ENCODE results near the gene APCDD1L. TPM values are rescaled to one million over a fixed set of nuclear protein-coding genes. Genes with fewer than 3 reads are reported as not detected.

The APCDD1L gene
- total RNA-seq = 1.5 and 11.0 TPM in 2 replicates

GRCh38 chr20:58515233-58516212, at the start of gene APCDD1L:
Gene APCDD1L (minus strand): TSS chr20:58515399. CDS start chr20:58514707, 692 bp downstream.

Other genes starting within 250 kb of the APCDD1L start
- 18.6 and 20.0 TPM in 2 replicates for gene RAB22A, start 205.7 kb downstream of the APCDD1L start, total RNA-seq
- 12.8 and 14.0 TPM in 2 replicates for gene VAPB, start 126.2 kb downstream of the APCDD1L start, total RNA-seq
- gene STX16, start 135.9 kb upstream of the APCDD1L start, total RNA-seq = 48.7 and 68.6 TPM in 2 replicates
- gene NPEPL1, start 177.4 kb upstream of the APCDD1L start, total RNA-seq = 19.3 and 28.2 TPM in 2 replicates